LHCN-M2 (cell line): ENCODE results near the gene LRRC75A. TPM values are rescaled to one million over a fixed set of nuclear protein-coding genes. Genes with fewer than 3 reads are reported as not detected.
"Not testable (repeated sequence)": the region's sequence is repeated elsewhere in the genome, so short reads cannot be mapped to it uniquely, and the experiment has no call there.

Source experiments
- DNase-seq: peaks from one replicate; pipeline ENCODE4 v3.0.0-alpha.2; 2012; ENCODE audit warnings: low read depth
- total RNA-seq: library from RNA; depleted of rRNA; stranded (reverse); fragments of >200 nt; gene quantifications from 2 replicates; pipeline ENCODE4 v1.2.3, GENCODE V29; 2014; rRNA removed

LRRC75A gene
- total RNA-seq, 1 experiment from 2014 or later: 0.06 TPM

DNA sequence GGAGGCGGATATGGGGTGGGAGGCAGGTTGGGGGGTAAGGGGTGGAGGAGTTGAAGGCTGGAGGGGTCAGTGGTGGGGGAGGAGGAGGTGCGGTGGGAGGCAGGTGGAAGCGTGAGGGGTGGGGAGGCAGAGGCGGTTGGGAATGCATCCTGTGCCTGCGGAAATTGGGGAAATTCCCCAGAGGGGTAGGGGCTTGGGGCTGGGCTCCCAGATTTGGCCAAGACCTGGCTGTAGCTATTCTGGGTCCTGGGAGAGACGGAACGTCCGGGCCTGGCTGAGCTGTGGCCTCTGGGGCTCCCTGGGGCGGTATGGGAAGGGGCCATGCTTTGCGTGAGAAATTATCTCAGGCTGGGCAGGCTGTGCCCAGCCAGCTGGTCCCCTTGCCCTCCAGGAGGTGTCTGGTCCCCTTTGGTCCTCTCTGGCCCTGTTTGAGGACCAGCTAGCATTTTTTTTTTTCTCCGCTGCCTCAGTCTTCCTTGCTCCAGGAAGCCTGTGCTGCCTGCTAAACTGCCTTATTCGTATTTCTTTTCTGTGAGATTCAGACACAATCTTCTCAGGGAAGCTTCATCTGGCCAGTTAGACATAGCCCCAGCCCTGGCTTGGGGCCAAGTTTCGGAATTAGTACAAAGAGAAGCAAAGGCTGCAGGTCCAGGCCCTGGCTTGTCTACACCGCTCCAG, 83.9 kb downstream of the LRRC75A start:
- DNase-seq: peak; percentile 32

DNA sequence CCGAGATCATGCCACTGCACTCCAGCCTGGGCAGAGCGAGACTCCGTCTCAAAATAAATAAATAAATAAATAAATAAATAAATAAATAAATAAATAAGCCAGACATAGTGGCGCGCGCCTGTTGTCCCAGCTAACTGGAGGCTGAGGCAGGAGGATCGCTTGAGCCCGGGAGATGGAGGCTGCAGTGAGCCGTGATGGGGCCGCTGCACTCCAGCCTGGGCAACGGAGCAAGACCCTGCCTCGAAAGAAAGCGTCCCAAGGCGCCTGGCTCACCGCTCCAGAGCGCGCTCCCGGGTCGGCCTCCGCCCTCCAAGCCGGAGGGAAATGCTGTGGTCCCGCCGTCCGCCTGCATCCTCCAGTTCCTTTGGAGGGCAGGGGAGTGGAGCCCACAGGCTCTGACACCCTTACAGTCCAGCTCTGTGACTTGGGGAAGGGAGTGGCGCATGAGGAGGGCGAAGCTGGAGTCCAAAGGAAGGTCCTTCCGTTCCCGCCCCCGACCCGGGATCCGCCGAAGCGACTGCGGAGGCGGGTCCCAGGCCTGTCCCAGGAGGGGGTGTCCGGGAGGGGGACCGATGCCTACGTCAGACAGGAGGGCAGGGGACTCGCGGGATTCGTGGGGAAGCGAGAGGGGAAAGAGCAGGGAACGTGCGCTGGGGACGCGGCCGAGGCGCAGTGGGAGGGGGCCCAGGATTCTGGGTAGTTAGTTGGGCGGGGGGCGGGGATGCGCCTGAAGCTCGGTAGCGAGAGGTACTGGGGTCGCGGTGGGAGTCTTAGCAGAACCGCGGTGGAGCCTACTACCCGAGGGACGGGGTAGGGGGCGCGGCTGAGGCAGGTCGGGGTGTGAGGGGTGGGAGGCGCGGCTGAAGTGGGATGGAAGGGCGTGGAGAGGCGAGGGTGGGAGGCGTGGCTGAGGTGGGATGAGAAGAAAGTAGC, 85.0 kb downstream of the LRRC75A start:
- no peak for DNase-seq

- not testable (repeated sequence) for DNase-seq
Observed at GRCh38 chr17:16403847-16404246, 88.1 kb downstream of the LRRC75A start.

DNA sequence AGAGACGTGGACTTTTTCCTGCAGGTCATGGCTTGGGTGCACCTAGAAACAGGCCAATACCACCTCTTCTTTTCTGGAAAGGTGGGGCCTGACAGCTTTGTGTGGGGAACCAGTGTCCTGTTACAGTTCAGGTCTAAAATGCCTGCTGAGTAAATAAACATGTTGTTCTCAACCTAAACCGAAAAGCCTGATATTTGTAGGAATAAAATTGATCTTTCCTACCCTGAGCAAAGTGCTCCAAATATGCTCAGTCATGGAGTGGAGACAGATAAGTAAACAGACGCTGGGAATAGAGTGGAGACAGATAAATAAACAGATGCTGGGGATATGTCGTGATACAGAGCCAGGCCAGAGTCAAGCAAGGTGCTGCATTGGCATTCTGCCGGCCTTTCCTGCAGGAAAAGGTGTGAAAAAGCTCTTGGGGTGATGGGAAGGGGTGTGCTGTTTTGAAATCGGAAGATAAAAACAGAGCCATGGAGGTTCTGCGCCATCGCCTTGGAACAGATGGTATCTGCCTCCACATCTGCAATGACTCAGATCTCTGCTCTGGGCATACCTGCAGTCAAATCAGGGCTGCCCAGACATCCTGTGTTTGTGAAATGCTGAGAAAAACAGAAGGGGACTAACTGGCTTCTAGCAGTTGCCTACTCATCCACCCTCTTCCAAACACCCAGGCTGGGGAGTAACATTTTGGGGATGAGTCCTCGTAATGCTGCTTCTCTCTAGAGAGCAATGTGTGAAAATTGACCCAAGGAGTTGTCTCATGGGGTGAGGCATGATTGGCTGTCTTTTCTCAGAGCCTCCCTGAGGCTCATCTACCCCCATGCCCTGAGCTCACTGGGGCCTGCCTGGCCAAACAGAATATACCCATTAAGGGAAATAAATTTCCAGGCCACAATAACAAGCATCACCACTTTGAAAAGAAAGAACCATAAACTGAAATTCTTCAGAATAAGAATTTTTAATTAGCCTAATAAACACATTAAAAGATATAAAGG, 93.4 kb downstream of the LRRC75A start:
- no peak for DNase-seq

GRCh38 chr17:16396693-16397092, 95.3 kb downstream of the LRRC75A start:
- DNase-seq: not testable (repeated sequence)

DNA sequence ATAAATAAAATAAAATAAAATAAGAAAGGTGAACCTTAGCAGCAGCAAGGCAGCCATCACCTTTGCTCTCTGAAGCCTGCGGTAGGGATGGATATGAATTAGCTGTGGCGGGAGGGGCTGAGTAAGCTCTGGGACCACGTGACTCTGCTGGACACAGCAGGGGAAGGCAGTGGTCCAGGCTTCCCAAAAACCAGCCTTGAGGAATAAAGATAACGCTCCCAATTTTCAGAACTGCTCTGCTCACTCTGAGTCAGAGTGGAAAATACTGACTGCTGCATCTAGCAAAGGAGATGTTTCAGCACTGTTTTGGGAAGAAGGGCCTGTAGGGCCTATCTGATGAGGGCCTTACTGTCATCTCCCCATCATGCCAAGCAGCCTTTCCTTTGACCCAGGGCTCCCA, 96.1 kb downstream of the LRRC75A start:
- not testable (repeated sequence) for DNase-seq

GRCh38 chr17:16392491-16392890, 99.5 kb downstream of the LRRC75A start:
- DNase-seq: not testable (repeated sequence)

Other genes with a start within 250 kb of the LRRC75A start
- gene CENPV, start 138.7 kb downstream of the LRRC75A start, total RNA-seq: 7.8 and 9.5 TPM in 2 replicates
- 992 and 1,176 TPM in 2 replicates for gene UBB, start 111.1 kb downstream of the LRRC75A start, total RNA-seq
- gene TRPV2, start 76.6 kb downstream of the LRRC75A start, total RNA-seq: 54.8 and 56.7 TPM in 2 replicates
- gene ZNF287, start 77.0 kb upstream of the LRRC75A start, total RNA-seq: 4.3 and 11.4 TPM in 2 replicates
- gene ZNF624, start 161.7 kb upstream of the LRRC75A start, total RNA-seq: 5.3 and 5.7 TPM in 2 replicates
- 3.3 and 4.5 TPM in 2 replicates for gene CCDC144A, start 198.0 kb upstream of the LRRC75A start, total RNA-seq